ENCODE data around the gene CADPS2.

CADPS2 gene

GRCh38 chr7:122770686-122771335 is 115.4 kb downstream of the CADPS2 start:
- H3K79me2 ChIP-seq (ENCODE audit: low read length), result peaks cover 8% of the 10 kb centered on the region; the same call in 1 of the 2 replicates
- no peaks in the 10 kb centered on the region for H3K27me3 ChIP-seq (replicated peaks; ENCODE audit: insufficient read depth, low read length)
- no peak overlapping the region for H3K27ac ChIP-seq (ENCODE audit: low read length)

GRCh38 chr7:122768827-122769226 is 117.4 kb downstream of the CADPS2 start:
- H4K20me1 ChIP-seq (ENCODE audit: insufficient read depth, low read length), result no peaks in the 10 kb centered on the region
- H2AFZ ChIP-seq (ENCODE audit: low read length), result no peak overlapping the region
- no peaks in the 10 kb centered on the region for H3K36me3 ChIP-seq (replicated peaks; ENCODE audit: insufficient read depth, low read length)
- H3K9ac ChIP-seq (ENCODE audit: low read length), result no peak overlapping the region
- TF ChIP-seq EZH2 (optimal IDR thresholded peaks at IDR 0.05; ENCODE audit: low read depth, low read length), result no peak
- TF ChIP-seq EZH2phosphoT487 (IDR thresholded peaks at IDR 0.05; ENCODE audit: low read length), result no peak
- TF ChIP-seq CTCF (IDR thresholded peaks at IDR 0.05; ENCODE audit: low read length), result no peak
- no peaks in the 10 kb centered on the region for H3K9me3 ChIP-seq (replicated peaks; ENCODE audit: insufficient read depth, low read length)
- H3F3A ChIP-seq (ENCODE audit: insufficient read depth, low read length), result no peaks in the 10 kb centered on the region
- H3K4me1 ChIP-seq (ENCODE audit: low read length), result no peaks in the 10 kb centered on the region
- no peaks in the 10 kb centered on the region for H3K27me3 ChIP-seq (replicated peaks; ENCODE audit: insufficient read depth, low read length)
- H3K27ac ChIP-seq (ENCODE audit: low read length), result no peak overlapping the region
- H3K79me2 ChIP-seq (ENCODE audit: low read length), result peaks cover 8% of the 10 kb centered on the region; the same call in 1 of the 2 replicates
- no peak for DNase-seq
- no peak overlapping the region for H3K4me3 ChIP-seq (ENCODE audit: low read length)
- no peaks in the 10 kb centered on the region for H3K9me2 ChIP-seq (replicated peaks; ENCODE audit: insufficient read depth, low read length)
- no peak overlapping the region for H3K4me2 ChIP-seq (ENCODE audit: low read depth, low read length)

More at GRCh38 chr7:122770686-122771335, 115.4 kb downstream of the CADPS2 start:
- no peak overlapping the region for H3K4me2 ChIP-seq (ENCODE audit: low read depth, low read length)
- no peak for TF ChIP-seq EZH2phosphoT487 (IDR thresholded peaks at IDR 0.05; ENCODE audit: low read length)
- TF ChIP-seq CTCF (IDR thresholded peaks at IDR 0.05; ENCODE audit: low read length), result no peak
- TF ChIP-seq EZH2 (optimal IDR thresholded peaks at IDR 0.05; ENCODE audit: low read depth, low read length), result no peak
- H3K4me3 ChIP-seq (ENCODE audit: low read length), result no peak overlapping the region
- H3K4me1 ChIP-seq (ENCODE audit: low read length), result no peaks in the 10 kb centered on the region
- H3K9ac ChIP-seq (ENCODE audit: low read length), result no peak overlapping the region
- no peaks in the 10 kb centered on the region for H3K9me2 ChIP-seq (replicated peaks; ENCODE audit: insufficient read depth, low read length)
- DNase-seq, result no peak
- no peaks in the 10 kb centered on the region for H4K20me1 ChIP-seq (ENCODE audit: insufficient read depth, low read length)
- no peaks in the 10 kb centered on the region for H3K9me3 ChIP-seq (replicated peaks; ENCODE audit: insufficient read depth, low read length)
- H2AFZ ChIP-seq (ENCODE audit: low read length), result no peak overlapping the region
- no peaks in the 10 kb centered on the region for H3K36me3 ChIP-seq (replicated peaks; ENCODE audit: insufficient read depth, low read length)
- no peaks in the 10 kb centered on the region for H3F3A ChIP-seq (ENCODE audit: insufficient read depth, low read length)

- peaks cover 15% of the 10 kb centered on the region; the same call in 1 of the 2 replicates for H3K79me2 ChIP-seq (ENCODE audit: low read length)
- no peaks in the 10 kb centered on the region for H3F3A ChIP-seq (ENCODE audit: insufficient read depth, low read length)
- H3K4me3 ChIP-seq (ENCODE audit: low read length), result no peak overlapping the region
- no peaks in the 10 kb centered on the region for H3K4me1 ChIP-seq (ENCODE audit: low read length)
- H3K27ac ChIP-seq (ENCODE audit: low read length), result no peak overlapping the region
- no peak overlapping the region for H3K9ac ChIP-seq (ENCODE audit: low read length)
- H4K20me1 ChIP-seq (ENCODE audit: insufficient read depth, low read length), result no peaks in the 10 kb centered on the region
- no peaks in the 10 kb centered on the region for H3K9me3 ChIP-seq (replicated peaks; ENCODE audit: insufficient read depth, low read length)
- no peaks in the 10 kb centered on the region for H3K36me3 ChIP-seq (replicated peaks; ENCODE audit: insufficient read depth, low read length)
- no peaks in the 10 kb centered on the region for H3K27me3 ChIP-seq (replicated peaks; ENCODE audit: insufficient read depth, low read length)
- no peak overlapping the region for H2AFZ ChIP-seq (ENCODE audit: low read length)
- DNase-seq, result no peak
- H3K9me2 ChIP-seq (replicated peaks; ENCODE audit: insufficient read depth, low read length), result no peaks in the 10 kb centered on the region
- TF ChIP-seq EZH2phosphoT487 (IDR thresholded peaks at IDR 0.05; ENCODE audit: low read length) (no peak), EZH2 (optimal IDR thresholded peaks at IDR 0.05; ENCODE audit: low read depth, low read length) (no peak), CTCF (IDR thresholded peaks at IDR 0.05; ENCODE audit: low read length) (no peak)
- no peak overlapping the region for H3K4me2 ChIP-seq (ENCODE audit: low read depth, low read length)
Observed at GRCh38 chr7:122767339-122767738, 118.9 kb downstream of the CADPS2 start.

All from MM.1S (cell line).